GM12878 (cell line): ENCODE measurements around the gene RANBP3. TPM values are rescaled to one million over a fixed set of nuclear protein-coding genes. Genes with fewer than 3 reads are reported as not detected.
A peak's percentile ranks its signal among the peaks of the same experiment; 100 is the strongest.

Source experiments
- ATAC-seq: fragments of 200-7000 bp; cut with Tn5 transposase; 3 replicates; pipeline ENCODE4 v1.9.1; 2020; ENCODE audit warnings: mild to moderate bottlenecking, moderate library complexity
- BruUV-seq: library from RNA; stranded (reverse); fragments of 400-500 nt; replicated peaks from 2 replicates; lab custom pipeline; 2021; lab: Mats Ljungman, UMichigan
- CTCF ChIA-PET: fragments of 300-600 bp; sonication (Branson Sonifier 250); formaldehyde crosslinking; extraction: SDS; loops from one replicate; lab custom pipeline; 2021; ENCODE audit warnings: inconsistent platforms; lab: Yijun Ruan, JAX
- POLR2A ChIA-PET: fragments of 350-600 bp; formaldehyde crosslinking; extraction: SDS; loops from one replicate; lab custom pipeline; 2021; ENCODE audit warnings: inconsistent platforms; lab: Charles Lee
- RAD21 ChIA-PET: fragments of 300-600 bp; sonication (Branson Sonifier 250); formaldehyde crosslinking; loops from one replicate; lab custom pipeline; 2023; ENCODE audit warnings: antibody characterized with exemption; ENCODE audit not compliant: unreplicated experiment; lab: Charles Lee
- SMC1A ChIA-PET: fragments of 300-600 bp; sonication (Branson Sonifier 250); formaldehyde crosslinking; loops from one replicate; lab custom pipeline; 2023; ENCODE audit not compliant: unreplicated experiment, uncharacterized antibody; lab: Charles Lee
- DNase-seq: peaks from one replicate; pipeline ENCODE4 v3.0.0-alpha.2; 2011; ENCODE audit warnings: low read depth, low spot score
- FAIRE-seq: peaks from 3 replicates; lab custom pipeline; 2011; peaks lifted over from hg19 to GRCh38; lab: Jason Lieb, UNC
- H2AFZ ChIP-seq: 2 replicates; pipeline ENCODE4 v1.6.0; 2011; ENCODE audit warnings: low read depth, low read length, control low read depth; ENCODE audit not compliant: control insufficient read depth
- H3K27ac ChIP-seq: 2 replicates; pipeline ENCODE4 v1.5.1; 2011; ENCODE audit warnings: control low read depth; ENCODE audit not compliant: control insufficient read depth, insufficient read depth
- H3K27me3 ChIP-seq, 2 experiments: replicated peaks in 1 of 2; 2 replicates each; pipeline versions ENCODE4 v1.6.0 to v1.6.1; 2011; ENCODE audit warnings: low read length in 1 of 2; ENCODE audit not compliant: control insufficient read depth in 2 of 2, insufficient read depth in 2 of 2
- H3K36me3 ChIP-seq, 2 experiments: 2 replicates each; pipeline ENCODE4 v1.5.1; 2011; ENCODE audit warnings: low read length in 1 of 2; ENCODE audit not compliant: control insufficient read depth in 2 of 2, insufficient read depth in 2 of 2
- H3K4me1 ChIP-seq: 2 replicates; pipeline ENCODE4 v1.6.1; 2011; ENCODE audit warnings: mild to moderate bottlenecking, low read length, moderate library complexity, mixed read lengths; ENCODE audit not compliant: control insufficient read depth, insufficient read depth
- H3K4me2 ChIP-seq: 2 replicates; pipeline ENCODE4 v1.6.0; 2011; ENCODE audit warnings: control low read depth; ENCODE audit not compliant: control insufficient read depth, insufficient read depth
- H3K4me3 ChIP-seq: fragments of 200-600 bp; sonication (generic); 2 replicates; pipeline ENCODE4 v1.5.1; 2016
- H3K79me2 ChIP-seq: 2 replicates; pipeline ENCODE4 v1.6.0; 2011; ENCODE audit warnings: low read length; ENCODE audit not compliant: control insufficient read depth, insufficient read depth
- H3K9ac ChIP-seq: 2 replicates; pipeline ENCODE4 v1.8.0; 2011; ENCODE audit warnings: low read length, control low read depth, mixed read lengths; ENCODE audit not compliant: control insufficient read depth, insufficient read depth
- H3K9me3 ChIP-seq: replicated peaks from 3 replicates; pipeline ENCODE4 v1.5.1; 2011; ENCODE audit warnings: mild to moderate bottlenecking, low read length; ENCODE audit not compliant: control insufficient read depth, insufficient read depth
- H4K20me1 ChIP-seq: 2 replicates; pipeline ENCODE4 v1.6.0; 2011; ENCODE audit not compliant: control insufficient read depth, insufficient read depth
- ATF7 ChIP-seq: fragments of 450-650 bp; IDR thresholded peaks from 2 replicates; pipeline ENCODE4 v1.6.1; 2016; ENCODE audit warnings: low read depth, mild to moderate bottlenecking
- JUNB ChIP-seq: IDR thresholded peaks from 2 replicates; pipeline ENCODE4 v1.6.1; 2016; ENCODE audit warnings: antibody characterized with exemption, mild to moderate bottlenecking
- POLR2AphosphoS2 ChIP-seq: IDR thresholded peaks from 2 replicates; pipeline ENCODE4 v1.6.1; 2011; ENCODE audit warnings: low read depth, mild to moderate bottlenecking, low read length, improper control_type of control experiment, moderate library complexity
- SKIL ChIP-seq: fragments of 450-650 bp; IDR thresholded peaks from 2 replicates; pipeline ENCODE4 v1.6.1; 2017; ENCODE audit warnings: mild to moderate bottlenecking, low read depth, inconsistent platforms; ENCODE audit not compliant: poor library complexity, severe bottlenecking
- YY1 ChIP-seq: IDR thresholded peaks from 2 replicates; pipeline ENCODE4 v1.6.1; 2011; ENCODE audit warnings: low read depth, mild to moderate bottlenecking, low read length
- ZBTB33 ChIP-seq: fragments of 450-650 bp; IDR thresholded peaks from 2 replicates; pipeline ENCODE4 v1.6.1; 2017; ENCODE audit warnings: mild to moderate bottlenecking
- WGBS: methylation state at CpG from one replicate; pipeline ENCODE4 v1.1.6; 2016; ENCODE audit warnings: low lambda C conversion rate; ENCODE audit not compliant: insufficient replicate concordance, insufficient coverage; ENCODE audit errors: missing lambda C conversion rate; 5-methylcytosine and 5-hydroxymethylcytosine counted together
- in situ Hi-C: fragments of 300-500 bp; cut with MboI; formaldehyde crosslinking; loops from 9 replicates; pipeline ENCODE4 v1.14.3; 2018; ENCODE audit warnings: mixed read lengths
- intact Hi-C: fragments of 100-400 bp; cut with micrococcal nuclease; formaldehyde crosslinking; loops from one replicate; pipeline ENCODE4 v1.14.2; 2022; ENCODE audit not compliant: unreplicated experiment
- polyA plus RNA-seq, 11 experiments: library from polyadenylated mRNA; depleted of rRNA in 4 of 11; unstranded in 6 of 11; stranded (reverse) in 5 of 11; fragments of >200 nt; fragmentation: Nextera tagmentation in 4 of 11; fragmentation: Illumina TruSeq in 1 of 11; extraction: Ambion mirVana in 4 of 11; extraction: Trizol in 1 of 11; gene quantifications; 1 replicate in 1 of 11; 2 replicates in 10 of 11; pipeline versions ENCODE4 v1.2.1 to v1.2.3, GENCODE V29; 2011 to 2016; ENCODE audit warnings: inconsistent platforms in 2 of 11, missing spikeins in 2 of 11, low read depth in 1 of 11
- total RNA-seq, 4 experiments: library from RNA; depleted of rRNA in 3 of 4; stranded (reverse); fragments of >200 nt in 3 of 4; fragmentation: Illumina TruSeq in 1 of 4; extraction: Trizol in 1 of 4; gene quantifications; 2 replicates each; pipeline versions ENCODE4 v1.2.1 to v1.2.3, GENCODE V29; 2013 to 2021
- TF ChIP-seq, protein P1 (sequence below), 3 experiments: IDR thresholded peaks in 2 of 3; conservative IDR thresholded peaks in 1 of 3; 2 replicates each; pipeline ENCODE4 v1.5.1; 2011; ENCODE audit warnings: low read depth in 3 of 3, low read length in 3 of 3, mild to moderate bottlenecking in 3 of 3, control low read depth in 2 of 3, moderate library complexity in 2 of 3, inconsistent platforms in 1 of 3, mixed read lengths in 1 of 3; ENCODE audit not compliant: control insufficient read depth in 2 of 3, insufficient read depth in 1 of 3; ENCODE audit errors: extremely low read depth in 1 of 3

The RANBP3 gene
- total and polyA plus RNA-seq, 10 of the 15 experiments (the other 5 are each of a cell fraction or from before 2014, with no cell fraction given): 1.1 to 81.6 (median 60.0) TPM

DNA sequence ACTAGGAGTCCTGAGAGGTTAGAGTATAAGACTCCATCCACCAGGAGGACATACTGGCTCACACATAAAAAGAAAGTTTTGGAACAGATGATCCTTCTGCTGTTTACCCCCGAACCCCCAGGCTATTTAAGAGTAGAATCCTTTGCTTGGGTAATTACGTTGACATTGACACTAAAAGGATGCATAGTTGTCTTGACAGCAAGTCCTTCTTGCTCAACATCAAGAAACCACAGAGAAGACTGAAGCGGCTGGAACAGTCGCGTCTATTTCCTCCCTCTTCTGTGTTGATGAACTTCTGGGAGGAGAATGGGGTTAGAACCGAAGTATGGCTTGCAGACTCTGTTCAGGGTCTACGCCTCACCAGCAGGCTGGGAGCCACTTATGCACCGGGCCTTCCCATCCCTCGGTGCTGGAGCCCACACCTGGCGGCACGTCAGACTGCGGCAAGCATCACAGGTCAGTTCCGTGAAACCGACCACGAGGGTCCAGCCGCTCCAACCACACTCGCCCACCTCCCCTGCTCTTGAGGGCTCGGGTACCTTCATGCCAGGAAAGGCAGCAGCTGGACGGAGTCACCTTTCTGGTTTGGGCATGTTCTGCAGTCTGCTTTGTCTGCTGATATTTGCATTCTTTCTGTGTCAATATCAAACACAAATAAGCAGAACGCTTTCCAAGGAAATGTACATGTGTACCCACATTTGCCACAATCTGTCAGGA, 42.4 kb upstream of the RANBP3 start (continued):
- TF ChIP-seq ZBTB33 (no peak), SKIL (no peak), JUNB (no peak), POLR2AphosphoS2 (no peak), ATF7 (no peak)

GRCh38 chr19:6018786-6019185, 40.8 kb upstream of the RANBP3 start:
- no TSS peak for BruUV-seq
- no peak for ATAC-seq
- Histone ChIP-seq H3K9me3 (no peaks in the 10 kb centered on the region), H3K4me2 (no peak overlapping the region), H3K27me3 (0 out of 4 replicates have a peak, but pooled peaks cover 0 to 2% of the 10 kb centered on the region in 2 experiments), H3K27ac (no peak overlapping the region), H2AFZ (no peak overlapping the region), H3K36me3 (no peaks in the 10 kb centered on the region), H4K20me1 (no peaks in the 10 kb centered on the region), H3K9ac (no peak overlapping the region), H3K79me2 (no peaks in the 10 kb centered on the region), H3K4me1 (no peaks in the 10 kb centered on the region), H3K4me3 (no peak overlapping the region)
- ChIA-PET POLR2A (no interaction called here), RAD21 (no interaction called here), CTCF (interaction anchor here (0.6 to 1.9 kb wide), 4 partner anchors 10 to 215 kb away, joined by 3 to 5 read pairs (median 4); no protein-coding TSS in a partner anchor), SMC1A (no interaction called here)
- in situ Hi-C loops (no loop called here), intact Hi-C loops (no loop called here)
- TF ChIP-seq, protein P1, sequence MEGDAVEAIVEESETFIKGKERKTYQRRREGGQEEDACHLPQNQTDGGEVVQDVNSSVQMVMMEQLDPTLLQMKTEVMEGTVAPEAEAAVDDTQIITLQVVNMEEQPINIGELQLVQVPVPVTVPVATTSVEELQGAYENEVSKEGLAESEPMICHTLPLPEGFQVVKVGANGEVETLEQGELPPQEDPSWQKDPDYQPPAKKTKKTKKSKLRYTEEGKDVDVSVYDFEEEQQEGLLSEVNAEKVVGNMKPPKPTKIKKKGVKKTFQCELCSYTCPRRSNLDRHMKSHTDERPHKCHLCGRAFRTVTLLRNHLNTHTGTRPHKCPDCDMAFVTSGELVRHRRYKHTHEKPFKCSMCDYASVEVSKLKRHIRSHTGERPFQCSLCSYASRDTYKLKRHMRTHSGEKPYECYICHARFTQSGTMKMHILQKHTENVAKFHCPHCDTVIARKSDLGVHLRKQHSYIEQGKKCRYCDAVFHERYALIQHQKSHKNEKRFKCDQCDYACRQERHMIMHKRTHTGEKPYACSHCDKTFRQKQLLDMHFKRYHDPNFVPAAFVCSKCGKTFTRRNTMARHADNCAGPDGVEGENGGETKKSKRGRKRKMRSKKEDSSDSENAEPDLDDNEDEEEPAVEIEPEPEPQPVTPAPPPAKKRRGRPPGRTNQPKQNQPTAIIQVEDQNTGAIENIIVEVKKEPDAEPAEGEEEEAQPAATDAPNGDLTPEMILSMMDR (IDR thresholded peaks at IDR 0.05 in 2 of 3, conservative IDR thresholded peaks at IDR 0.05 in 1 of 3; ENCODE audit: control insufficient read depth in 2 of 3, extremely low read depth in 1 of 3, insufficient read depth in 1 of 3, low read depth in 3 of 3, low read length in 3 of 3): peak in 2 of 3 experiments; percentile 26 to 35; a peak in 2 of 6 replicates
- no peak for TF ChIP-seq YY1
- no peak for DNase-seq
- 56% methylated on average over 10 of the region's 10 CpGs for WGBS
- FAIRE-seq: no peak
